GM12878 (cell line): ENCODE data around the gene FBXO38. TPM values are rescaled to one million over a fixed set of nuclear protein-coding genes. Genes with fewer than 3 reads are reported as not detected.

ENCODE experiments used
- ATAC-seq: fragments of 200-7000 bp; cut with Tn5 transposase; 3 replicates; pipeline ENCODE4 v1.9.1; 2020; ENCODE audit warnings: mild to moderate bottlenecking, moderate library complexity
- BruUV-seq: library from RNA; stranded (reverse); fragments of 400-500 nt; replicated peaks from 2 replicates; lab custom pipeline; 2021; lab: Mats Ljungman, UMichigan
- CTCF ChIA-PET: fragments of 300-600 bp; sonication (Branson Sonifier 250); formaldehyde crosslinking; extraction: SDS; loops from one replicate; lab custom pipeline; 2021; ENCODE audit warnings: inconsistent platforms; lab: Yijun Ruan, JAX
- POLR2A ChIA-PET: fragments of 350-600 bp; formaldehyde crosslinking; extraction: SDS; loops from one replicate; lab custom pipeline; 2021; ENCODE audit warnings: inconsistent platforms; lab: Charles Lee
- RAD21 ChIA-PET: fragments of 300-600 bp; sonication (Branson Sonifier 250); formaldehyde crosslinking; loops from one replicate; lab custom pipeline; 2023; ENCODE audit warnings: antibody characterized with exemption; ENCODE audit not compliant: unreplicated experiment; lab: Charles Lee
- SMC1A ChIA-PET: fragments of 300-600 bp; sonication (Branson Sonifier 250); formaldehyde crosslinking; loops from one replicate; lab custom pipeline; 2023; ENCODE audit not compliant: unreplicated experiment, uncharacterized antibody; lab: Charles Lee
- DNase-seq: peaks from one replicate; pipeline ENCODE4 v3.0.0-alpha.2; 2011; ENCODE audit warnings: low read depth, low spot score
- FAIRE-seq: peaks from 3 replicates; lab custom pipeline; 2011; peaks lifted over from hg19 to GRCh38; lab: Jason Lieb, UNC
- H2AFZ ChIP-seq: 2 replicates; pipeline ENCODE4 v1.6.0; 2011; ENCODE audit warnings: low read depth, low read length, control low read depth; ENCODE audit not compliant: control insufficient read depth
- H3K27ac ChIP-seq: 2 replicates; pipeline ENCODE4 v1.5.1; 2011; ENCODE audit warnings: control low read depth; ENCODE audit not compliant: control insufficient read depth, insufficient read depth
- H3K27me3 ChIP-seq, 2 experiments: replicated peaks in 1 of 2; 2 replicates each; pipeline versions ENCODE4 v1.6.0 to v1.6.1; 2011; ENCODE audit warnings: low read length in 1 of 2; ENCODE audit not compliant: control insufficient read depth in 2 of 2, insufficient read depth in 2 of 2
- H3K36me3 ChIP-seq, 2 experiments: 2 replicates each; pipeline ENCODE4 v1.5.1; 2011; ENCODE audit warnings: low read length in 1 of 2; ENCODE audit not compliant: control insufficient read depth in 2 of 2, insufficient read depth in 2 of 2
- H3K4me1 ChIP-seq: 2 replicates; pipeline ENCODE4 v1.6.1; 2011; ENCODE audit warnings: mild to moderate bottlenecking, low read length, moderate library complexity, mixed read lengths; ENCODE audit not compliant: control insufficient read depth, insufficient read depth
- H3K4me2 ChIP-seq: 2 replicates; pipeline ENCODE4 v1.6.0; 2011; ENCODE audit warnings: control low read depth; ENCODE audit not compliant: control insufficient read depth, insufficient read depth
- H3K4me3 ChIP-seq: fragments of 200-600 bp; sonication (generic); 2 replicates; pipeline ENCODE4 v1.5.1; 2016
- H3K79me2 ChIP-seq: 2 replicates; pipeline ENCODE4 v1.6.0; 2011; ENCODE audit warnings: low read length; ENCODE audit not compliant: control insufficient read depth, insufficient read depth
- H3K9ac ChIP-seq: 2 replicates; pipeline ENCODE4 v1.8.0; 2011; ENCODE audit warnings: low read length, control low read depth, mixed read lengths; ENCODE audit not compliant: control insufficient read depth, insufficient read depth
- H3K9me3 ChIP-seq: replicated peaks from 3 replicates; pipeline ENCODE4 v1.5.1; 2011; ENCODE audit warnings: mild to moderate bottlenecking, low read length; ENCODE audit not compliant: control insufficient read depth, insufficient read depth
- H4K20me1 ChIP-seq: 2 replicates; pipeline ENCODE4 v1.6.0; 2011; ENCODE audit not compliant: control insufficient read depth, insufficient read depth
- BHLHE40 ChIP-seq, 2 experiments: fragments of 450-650 bp in 1 of 2; IDR thresholded peaks; 2 replicates each; pipeline ENCODE4 v1.6.1; 2011 to 2017; ENCODE audit warnings: low read depth in 2 of 2, borderline replicate concordance in 1 of 2, improper control_type of control experiment in 1 of 2, low read length in 1 of 2, mild to moderate bottlenecking in 1 of 2
- CBX5 ChIP-seq: sonication (generic); IDR thresholded peaks from 2 replicates; pipeline ENCODE4 v1.6.1; 2016; ENCODE audit warnings: low read depth, moderate library complexity, mild to moderate bottlenecking, inconsistent platforms
- CHD1 ChIP-seq: IDR thresholded peaks from 2 replicates; pipeline ENCODE4 v1.6.1; 2012; ENCODE audit warnings: low read depth, low read length, improper control_type of control experiment
- ETV6 ChIP-seq, 2 experiments: fragments of 450-650 bp in 1 of 2; IDR thresholded peaks in 1 of 2; conservative IDR thresholded peaks in 1 of 2; 2 replicates each; pipeline ENCODE4 v1.6.1; 2014; ENCODE audit warnings: antibody characterized with exemption in 1 of 2, borderline replicate concordance in 1 of 2, low read depth in 1 of 2, mild to moderate bottlenecking in 1 of 2, moderate library complexity in 1 of 2
- EZH2 ChIP-seq: IDR thresholded peaks from 2 replicates; pipeline ENCODE4 v1.6.1; 2012; ENCODE audit warnings: low read depth, mild to moderate bottlenecking, control low read depth, inconsistent platforms, low read length, borderline replicate concordance; ENCODE audit not compliant: control insufficient read depth
- FOS ChIP-seq: IDR thresholded peaks from 3 replicates; pipeline ENCODE4 v1.6.1; 2011; ENCODE audit warnings: borderline replicate concordance; ENCODE audit not compliant: insufficient read length; ENCODE audit errors: extremely low read depth
- GABPA ChIP-seq: IDR thresholded peaks from 2 replicates; pipeline ENCODE4 v1.6.1; 2014; ENCODE audit warnings: antibody characterized with exemption, low read depth, mild to moderate bottlenecking, inconsistent platforms
- MYB ChIP-seq: fragments of 150-350 bp; IDR thresholded peaks from 2 replicates; pipeline ENCODE4 v1.6.1; 2014; ENCODE audit warnings: mild to moderate bottlenecking, low read depth, low read length, borderline replicate concordance
- PAX5 ChIP-seq: IDR thresholded peaks from 2 replicates; pipeline ENCODE4 v1.6.1; 2011; ENCODE audit warnings: low read depth, low read length, borderline replicate concordance
- RUNX3 ChIP-seq: IDR thresholded peaks from 2 replicates; pipeline ENCODE4 v1.6.1; 2012; ENCODE audit warnings: low read length, inconsistent platforms
- SUPT20H ChIP-seq: IDR thresholded peaks from 2 replicates; pipeline ENCODE4 v1.6.1; 2011; ENCODE audit warnings: low read depth, mild to moderate bottlenecking, low read length, moderate library complexity, borderline replicate concordance; ENCODE audit not compliant: control insufficient read depth
- WGBS: methylation state at CpG from one replicate; pipeline ENCODE4 v1.1.6; 2016; ENCODE audit warnings: low lambda C conversion rate; ENCODE audit not compliant: insufficient replicate concordance, insufficient coverage; ENCODE audit errors: missing lambda C conversion rate; 5-methylcytosine and 5-hydroxymethylcytosine counted together
- in situ Hi-C: fragments of 300-500 bp; cut with MboI; formaldehyde crosslinking; loops from 9 replicates; pipeline ENCODE4 v1.14.3; 2018; ENCODE audit warnings: mixed read lengths
- intact Hi-C: fragments of 100-400 bp; cut with micrococcal nuclease; formaldehyde crosslinking; loops from one replicate; pipeline ENCODE4 v1.14.2; 2022; ENCODE audit not compliant: unreplicated experiment
- polyA plus RNA-seq, 11 experiments: library from polyadenylated mRNA; depleted of rRNA in 4 of 11; unstranded in 6 of 11; stranded (reverse) in 5 of 11; fragments of >200 nt; fragmentation: Nextera tagmentation in 4 of 11; fragmentation: Illumina TruSeq in 1 of 11; extraction: Ambion mirVana in 4 of 11; extraction: Trizol in 1 of 11; gene quantifications; 1 replicate in 1 of 11; 2 replicates in 10 of 11; pipeline versions ENCODE4 v1.2.1 to v1.2.3, GENCODE V29; 2011 to 2016; ENCODE audit warnings: inconsistent platforms in 2 of 11, missing spikeins in 2 of 11, low read depth in 1 of 11
- total RNA-seq, 4 experiments: library from RNA; depleted of rRNA in 3 of 4; stranded (reverse); fragments of >200 nt in 3 of 4; fragmentation: Illumina TruSeq in 1 of 4; extraction: Trizol in 1 of 4; gene quantifications; 2 replicates each; pipeline versions ENCODE4 v1.2.1 to v1.2.3, GENCODE V29; 2013 to 2021
- TF ChIP-seq, protein P1 (sequence below): IDR thresholded peaks from 2 replicates; pipeline ENCODE4 v1.6.1; 2012; ENCODE audit warnings: low read length, inconsistent platforms
- TF ChIP-seq, protein P2 (sequence below): IDR thresholded peaks from 2 replicates; pipeline ENCODE4 v1.6.1; 2012; ENCODE audit warnings: low read depth, low read length, improper control_type of control experiment

The FBXO38 gene
- total and polyA plus RNA-seq, 10 of the 15 experiments (the other 5 are each of a cell fraction or from before 2014, with no cell fraction given), result 9.1 to 44.6 (median 28.3) TPM

DNA sequence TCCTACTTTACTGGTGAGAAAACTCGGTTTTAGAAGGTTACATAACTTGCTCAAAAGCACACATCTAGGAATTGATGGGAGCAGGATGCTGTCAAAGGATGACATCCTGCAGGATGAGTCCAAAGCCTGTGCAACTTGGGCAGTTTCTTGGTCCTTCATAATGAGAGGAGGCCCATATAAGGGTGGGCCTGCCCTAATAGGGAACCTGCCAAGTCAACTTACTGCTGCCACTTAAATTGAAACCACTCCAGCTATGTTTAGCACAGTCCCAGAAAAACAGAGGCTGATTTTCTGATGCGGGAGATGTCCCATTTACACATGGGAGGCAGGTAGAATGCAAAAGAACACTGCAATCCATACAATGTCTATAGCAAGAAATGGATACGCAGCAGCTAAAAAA lies 61.8 kb downstream of the FBXO38 start (continued):
- TF ChIP-seq, protein P1, sequence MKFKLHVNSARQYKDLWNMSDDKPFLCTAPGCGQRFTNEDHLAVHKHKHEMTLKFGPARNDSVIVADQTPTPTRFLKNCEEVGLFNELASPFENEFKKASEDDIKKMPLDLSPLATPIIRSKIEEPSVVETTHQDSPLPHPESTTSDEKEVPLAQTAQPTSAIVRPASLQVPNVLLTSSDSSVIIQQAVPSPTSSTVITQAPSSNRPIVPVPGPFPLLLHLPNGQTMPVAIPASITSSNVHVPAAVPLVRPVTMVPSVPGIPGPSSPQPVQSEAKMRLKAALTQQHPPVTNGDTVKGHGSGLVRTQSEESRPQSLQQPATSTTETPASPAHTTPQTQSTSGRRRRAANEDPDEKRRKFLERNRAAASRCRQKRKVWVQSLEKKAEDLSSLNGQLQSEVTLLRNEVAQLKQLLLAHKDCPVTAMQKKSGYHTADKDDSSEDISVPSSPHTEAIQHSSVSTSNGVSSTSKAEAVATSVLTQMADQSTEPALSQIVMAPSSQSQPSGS, result no peak
- TF ChIP-seq, all 136 proteins: peak for 0

DNA sequence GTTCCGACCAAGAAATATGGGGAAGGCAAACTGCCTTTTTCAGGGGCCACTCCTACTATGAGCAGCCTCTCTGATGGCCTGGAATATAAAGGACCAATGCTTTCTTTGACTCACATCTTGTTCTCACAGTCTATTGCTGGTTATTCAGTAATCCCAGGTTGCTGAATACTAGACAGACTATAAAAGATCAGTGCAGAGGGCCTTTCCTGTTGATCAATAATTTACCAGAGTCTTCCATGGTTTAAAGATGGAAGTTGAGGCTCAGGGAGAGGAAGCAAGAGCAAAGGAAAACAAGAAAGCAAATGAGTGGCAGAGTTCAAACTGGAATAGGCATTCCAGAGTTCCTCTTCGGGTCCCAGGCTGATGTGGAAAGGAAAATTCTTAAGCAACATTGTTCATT lies 62.9 kb downstream of the FBXO38 start:
- in situ Hi-C loops (loop anchor here (5.0 to 10.0 kb wide), 2 partner anchors 281 to 588 kb away; no protein-coding TSS in a partner anchor), intact Hi-C loops (no loop called here)
- Histone ChIP-seq H3K4me1 (no peaks in the 10 kb centered on the region), H3K27me3 (no peaks in the 10 kb centered on the region), H3K4me3 (no peak overlapping the region), H3K27ac (no peak overlapping the region), H3K9ac (no peak overlapping the region), H2AFZ (no peak overlapping the region), H4K20me1 (no peaks in the 10 kb centered on the region), H3K36me3 (peaks cover 0 to 3% of the 10 kb centered on the region in 2 experiments; a peak in 1 of 4 replicates), H3K9me3 (no peaks in the 10 kb centered on the region), H3K79me2 (no peaks in the 10 kb centered on the region), H3K4me2 (no peak overlapping the region)
- WGBS, result 79% methylated on average over 2 of the region's 2 CpGs
- ChIA-PET POLR2A (no interaction called here), CTCF (interaction anchor here (1.5 kb wide), 1 partner anchor 284 kb away, joined by 6 read pairs; no protein-coding TSS in a partner anchor), RAD21 (interaction anchor here (1.3 kb wide), 1 partner anchor 286 kb away, joined by 3 read pairs; no protein-coding TSS in a partner anchor), SMC1A (interaction anchor here (1.3 kb wide), 1 partner anchor 284 kb away, joined by 4 read pairs; no protein-coding TSS in a partner anchor)
- ATAC-seq, result no peak
- no peak for FAIRE-seq
- BruUV-seq, result no TSS peak
- DNase-seq, result no peak
- TF ChIP-seq RUNX3 (no peak), BHLHE40 (IDR thresholded peaks at IDR 0.05; ENCODE audit: borderline replicate concordance in 1 of 2, low read depth in 2 of 2, low read length in 1 of 2) (no peak), MYB (no peak), CHD1 (no peak), GABPA (no peak), PAX5 (no peak), EZH2 (no peak), CBX5 (no peak), FOS (no peak), ETV6 (conservative IDR thresholded peaks at IDR 0.05 in 1 of 2, IDR thresholded peaks at IDR 0.05 in 1 of 2; ENCODE audit: borderline replicate concordance in 1 of 2, low read depth in 1 of 2) (no peak), SUPT20H (no peak)
- TF ChIP-seq, protein P1, result no peak
- TF ChIP-seq, protein P2, sequence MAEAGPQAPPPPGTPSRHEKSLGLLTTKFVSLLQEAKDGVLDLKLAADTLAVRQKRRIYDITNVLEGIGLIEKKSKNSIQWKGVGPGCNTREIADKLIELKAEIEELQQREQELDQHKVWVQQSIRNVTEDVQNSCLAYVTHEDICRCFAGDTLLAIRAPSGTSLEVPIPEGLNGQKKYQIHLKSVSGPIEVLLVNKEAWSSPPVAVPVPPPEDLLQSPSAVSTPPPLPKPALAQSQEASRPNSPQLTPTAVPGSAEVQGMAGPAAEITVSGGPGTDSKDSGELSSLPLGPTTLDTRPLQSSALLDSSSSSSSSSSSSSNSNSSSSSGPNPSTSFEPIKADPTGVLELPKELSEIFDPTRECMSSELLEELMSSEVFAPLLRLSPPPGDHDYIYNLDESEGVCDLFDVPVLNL, result no peak
